Tibial nerve (tissue), 4 donors: ENCODE data around the gene C17orf78. TPM values are rescaled to one million over a fixed set of nuclear protein-coding genes. Genes with fewer than 3 reads are reported as not detected.
"Not testable (repeated sequence)": the region's sequence is repeated elsewhere in the genome, so short reads cannot be mapped to it uniquely, and the experiment has no call there.

ENCODE experiments used
- DNase-seq, 2 donors: peaks; one replicate each; pipeline ENCODE4 v3.0.0-alpha.2; 2019; ENCODE audit warnings: low spot score in 2 of 2
- H3K27ac ChIP-seq, 4 donors: fragments of 200-600 bp; sonication (generic) in 3 of 4; one replicate each; pipeline ENCODE4 v1.5.1; 2017 to 2019; ENCODE audit warnings: mild to moderate bottlenecking in 1 of 4
- H3K27me3 ChIP-seq, 2 donors: fragments of 200-600 bp; sonication (generic) in 1 of 2; one replicate each; pipeline versions ENCODE4 v1.5.1 to v1.6.0; 2017 to 2019
- H3K36me3 ChIP-seq, 3 donors: fragments of 200-600 bp; sonication (generic); one replicate each; pipeline ENCODE4 v1.5.1; 2018 to 2019
- H3K4me1 ChIP-seq, 4 donors: fragments of 200-600 bp; sonication (generic) in 3 of 4; one replicate each; pipeline ENCODE4 v1.5.1; 2017 to 2019
- H3K4me3 ChIP-seq, 4 donors: fragments of 200-600 bp; sonication (generic) in 3 of 4; one replicate each; pipeline ENCODE4 v1.5.1; 2017 to 2019; ENCODE audit warnings: mild to moderate bottlenecking in 1 of 4, moderate library complexity in 1 of 4
- H3K9me3 ChIP-seq, 4 donors: fragments of 200-600 bp; sonication (generic) in 3 of 4; one replicate each; pipeline ENCODE4 v1.5.1; 2017 to 2019
- EP300 ChIP-seq, 2 donors: sonication (generic); formaldehyde crosslinking; IDR thresholded peaks; one replicate each; pipeline ENCODE4 v1.6.1; 2017; ENCODE audit warnings: antibody characterized with exemption in 2 of 2, mild to moderate bottlenecking in 1 of 2
- POLR2A ChIP-seq, 2 donors: fragments of 450-650 bp; IDR thresholded peaks; one replicate each; pipeline ENCODE4 v1.6.1; 2017; ENCODE audit warnings: antibody characterized with exemption in 2 of 2, mild to moderate bottlenecking in 2 of 2, moderate library complexity in 2 of 2
- WGBS, 2 donors: methylation state at CpG; one replicate each; pipeline ENCODE4 v1.1.5; 2018; 5-methylcytosine and 5-hydroxymethylcytosine counted together
- total RNA-seq, 4 donors: library from RNA; depleted of rRNA; stranded (reverse); fragments of >200 nt; gene quantifications; one replicate each; pipeline ENCODE4 v1.1.0, GENCODE V29; 2016
- TF ChIP-seq, protein P1 (sequence below), 5 experiments: fragments of 200-600 bp in 3 of 5; fragments of 450-650 bp in 2 of 5; sonication (generic) in 3 of 5; IDR thresholded peaks; one replicate each; pipeline ENCODE4 v1.5.1; 2016 to 2019; ENCODE audit warnings: antibody characterized with exemption in 5 of 5, mild to moderate bottlenecking in 3 of 5, moderate library complexity in 2 of 5

C17orf78 gene
- total RNA-seq, 4 donors from 2014 or later: not detected

DNA sequence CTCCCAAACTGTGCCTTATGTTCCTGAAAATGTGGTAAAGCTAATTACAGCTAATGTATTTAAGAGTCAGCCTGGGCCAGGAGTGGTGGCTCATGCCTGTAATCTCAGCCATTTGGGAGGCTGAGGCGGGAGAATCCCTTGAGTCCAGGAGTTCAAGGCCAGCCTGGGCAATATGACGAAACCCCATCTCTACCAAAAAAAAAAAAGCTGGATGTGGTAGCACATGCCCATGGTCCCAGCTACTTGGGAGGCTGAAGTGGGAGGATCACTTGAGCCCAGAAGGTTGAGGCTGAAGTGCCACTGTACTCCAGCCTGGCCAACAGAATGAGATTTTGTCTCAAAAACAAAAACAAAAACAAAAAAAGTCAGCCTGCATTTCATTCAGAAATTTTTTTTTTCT lies 33.2 kb upstream of the C17orf78 start:
- DNase-seq: no peak
- no peak overlapping the region for H3K27ac ChIP-seq
- H3K9me3 ChIP-seq: no peaks in the 10 kb centered on the region
- 52 to 67% methylated on average over 2 of the region's 2 CpGs for WGBS, 2 donors
- no peak overlapping the region for H3K4me3 ChIP-seq
- TF ChIP-seq POLR2A (IDR thresholded peaks at IDR 0.05) (no peak), EP300 (IDR thresholded peaks at IDR 0.05) (no peak)
- TF ChIP-seq, protein P1, sequence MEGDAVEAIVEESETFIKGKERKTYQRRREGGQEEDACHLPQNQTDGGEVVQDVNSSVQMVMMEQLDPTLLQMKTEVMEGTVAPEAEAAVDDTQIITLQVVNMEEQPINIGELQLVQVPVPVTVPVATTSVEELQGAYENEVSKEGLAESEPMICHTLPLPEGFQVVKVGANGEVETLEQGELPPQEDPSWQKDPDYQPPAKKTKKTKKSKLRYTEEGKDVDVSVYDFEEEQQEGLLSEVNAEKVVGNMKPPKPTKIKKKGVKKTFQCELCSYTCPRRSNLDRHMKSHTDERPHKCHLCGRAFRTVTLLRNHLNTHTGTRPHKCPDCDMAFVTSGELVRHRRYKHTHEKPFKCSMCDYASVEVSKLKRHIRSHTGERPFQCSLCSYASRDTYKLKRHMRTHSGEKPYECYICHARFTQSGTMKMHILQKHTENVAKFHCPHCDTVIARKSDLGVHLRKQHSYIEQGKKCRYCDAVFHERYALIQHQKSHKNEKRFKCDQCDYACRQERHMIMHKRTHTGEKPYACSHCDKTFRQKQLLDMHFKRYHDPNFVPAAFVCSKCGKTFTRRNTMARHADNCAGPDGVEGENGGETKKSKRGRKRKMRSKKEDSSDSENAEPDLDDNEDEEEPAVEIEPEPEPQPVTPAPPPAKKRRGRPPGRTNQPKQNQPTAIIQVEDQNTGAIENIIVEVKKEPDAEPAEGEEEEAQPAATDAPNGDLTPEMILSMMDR (IDR thresholded peaks at IDR 0.05): no peak
- H3K36me3 ChIP-seq: peaks cover 0 to 7% (median 0%) of the 10 kb centered on the region in 3 donors
- no peaks in the 10 kb centered on the region for H3K4me1 ChIP-seq
- H3K27me3 ChIP-seq: no peaks in the 10 kb centered on the region

DNA sequence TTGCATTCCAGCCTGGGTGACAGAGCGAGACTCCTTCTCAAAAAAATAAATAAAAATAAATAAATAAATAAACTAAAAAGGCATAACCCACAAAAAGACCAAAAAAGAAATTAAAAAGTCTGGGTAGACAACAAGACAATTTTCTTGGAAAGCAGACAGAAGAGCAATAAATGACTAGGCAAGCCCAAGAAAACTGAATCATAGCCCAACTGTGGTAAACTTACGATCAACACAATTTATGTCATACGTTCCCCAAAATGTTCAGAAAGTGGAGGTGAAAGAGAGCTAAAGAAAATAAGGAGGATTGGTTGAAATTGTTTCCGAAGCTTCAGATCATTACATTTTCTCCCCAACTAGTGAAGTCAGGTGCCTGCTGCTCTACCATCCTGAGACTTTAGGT lies 31.3 kb upstream of the C17orf78 start:
- H3K9me3 ChIP-seq: no peaks in the 10 kb centered on the region
- no peaks in the 10 kb centered on the region for H3K27me3 ChIP-seq
- WGBS, 2 donors: 91 to 94% methylated on average over 4 of the region's 4 CpGs
- H3K4me1 ChIP-seq: no peaks in the 10 kb centered on the region
- TF ChIP-seq, protein P1 (IDR thresholded peaks at IDR 0.05): no peak
- TF ChIP-seq EP300 (IDR thresholded peaks at IDR 0.05) (no peak), POLR2A (IDR thresholded peaks at IDR 0.05) (no peak)
- peaks cover 0 to 6% (median 0%) of the 10 kb centered on the region in 3 donors for H3K36me3 ChIP-seq
- H3K27ac ChIP-seq: no peak overlapping the region
- no peak for DNase-seq
- no peak overlapping the region for H3K4me3 ChIP-seq

DNA sequence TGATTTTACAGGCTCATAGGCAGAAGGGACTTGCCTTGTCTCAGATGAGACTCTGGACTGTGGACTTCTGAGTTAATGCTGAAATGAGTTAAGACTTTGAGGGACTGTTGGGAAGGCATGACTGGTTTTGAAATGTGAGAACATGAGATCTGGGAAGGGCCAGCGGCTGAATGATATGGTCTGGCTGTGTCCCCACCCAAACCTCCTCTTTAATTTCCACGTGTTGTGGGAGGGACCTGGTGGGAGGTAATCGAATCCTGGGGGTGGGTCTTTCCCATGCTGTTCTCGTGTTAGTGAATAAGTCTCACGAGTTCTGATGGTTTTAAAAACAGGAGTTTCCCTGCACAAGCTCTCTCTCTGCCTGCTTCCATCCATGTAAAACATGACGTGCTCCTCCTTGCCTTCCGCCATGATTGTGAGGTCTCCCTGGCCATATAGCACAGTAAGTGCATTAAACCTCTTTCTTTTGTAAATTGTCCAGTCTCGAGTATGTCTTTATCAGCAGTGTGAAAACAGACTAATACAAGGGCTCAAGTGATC lies 28.9 kb upstream of the C17orf78 start:
- not testable (repeated sequence) for H3K27ac ChIP-seq, H3K4me3 ChIP-seq, H3K27me3 ChIP-seq, DNase-seq, H3K9me3 ChIP-seq, H3K36me3 ChIP-seq, H3K4me1 ChIP-seq
- WGBS, 2 donors: 93 to 95% methylated on average over 8 of the region's 8 CpGs

DNA sequence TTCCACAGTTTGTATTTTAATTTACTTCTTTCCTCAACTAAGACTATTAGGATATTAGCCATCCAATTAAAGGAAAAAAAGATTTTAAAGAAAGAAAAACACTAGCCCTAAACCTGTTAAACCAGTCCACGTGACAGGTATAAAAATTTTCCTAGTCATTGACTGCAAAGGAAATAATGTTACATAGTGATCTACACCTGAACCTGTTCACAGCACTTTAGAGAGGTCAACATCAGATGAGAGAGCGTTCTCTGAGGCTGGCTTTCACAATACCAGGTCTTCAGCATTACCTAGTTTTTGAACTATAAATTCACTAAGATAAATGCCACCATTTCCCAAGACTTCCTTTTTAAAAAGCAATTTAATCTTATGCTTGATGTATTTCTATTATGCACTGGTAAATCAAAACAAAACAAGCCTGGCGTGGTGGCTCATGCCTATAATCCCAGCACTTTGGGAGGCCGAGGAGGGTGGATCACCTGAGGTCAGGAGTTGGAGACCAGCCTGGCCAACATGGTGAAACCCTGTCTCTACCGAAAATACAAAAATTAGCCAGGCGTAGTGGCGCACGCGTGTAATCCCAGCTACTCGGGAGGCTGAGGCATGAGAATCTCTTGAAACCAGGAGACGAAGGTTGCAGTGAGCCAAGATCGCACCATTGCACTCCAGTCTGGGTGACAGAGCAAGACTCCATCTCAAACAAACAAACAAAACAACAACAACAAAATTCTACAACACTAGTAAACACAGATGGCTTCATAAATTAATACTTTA lies 18.8 kb upstream of the C17orf78 start:
- H3K36me3 ChIP-seq, H3K9me3 ChIP-seq, H3K4me3 ChIP-seq, DNase-seq, H3K27ac ChIP-seq, H3K27me3 ChIP-seq: not testable (repeated sequence)
- peaks cover 0 to 32% (median 12%) of the 10 kb centered on the region in 4 donors for H3K4me1 ChIP-seq
- 88% methylated on average over 12 of the region's 12 CpGs for WGBS, 2 donors

DNA sequence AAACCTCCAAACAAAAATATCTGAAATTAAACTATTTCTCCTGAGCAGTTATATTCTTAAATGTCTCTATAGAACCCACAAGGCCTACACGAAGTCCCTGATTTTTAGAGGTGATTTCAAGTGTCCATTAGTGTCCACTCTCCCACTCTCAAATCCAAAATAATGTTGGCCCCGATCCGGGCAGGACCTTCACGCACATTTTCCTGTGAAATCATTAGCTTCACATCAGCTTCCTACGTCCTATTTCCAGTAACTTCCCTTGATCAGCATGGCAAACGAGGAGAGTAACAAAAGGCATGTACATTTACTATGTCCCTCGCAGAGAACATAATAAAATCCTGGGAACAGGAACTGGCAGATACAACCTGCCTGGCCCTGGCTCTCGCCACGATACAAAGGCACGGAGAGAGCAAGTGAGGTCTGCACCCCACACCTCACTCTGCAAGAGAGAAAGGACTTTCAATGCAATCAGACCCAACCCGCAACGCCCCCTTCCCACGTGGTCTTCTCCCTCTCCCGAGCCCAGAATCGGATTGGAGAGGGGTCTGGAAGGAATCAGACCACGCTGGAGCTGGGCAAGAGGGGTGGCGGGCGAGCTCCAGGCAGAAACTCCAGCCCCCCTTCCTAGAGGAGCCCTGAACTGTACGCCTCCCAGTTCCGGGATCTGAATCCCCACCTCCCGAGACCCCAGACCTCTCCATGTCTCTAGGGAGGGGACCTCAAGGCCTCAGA lies 17.5 kb upstream of the C17orf78 start:
- H3K27me3 ChIP-seq: no peaks in the 10 kb centered on the region
- TF ChIP-seq, protein P1 (IDR thresholded peaks at IDR 0.05): no peak
- TF ChIP-seq POLR2A (IDR thresholded peaks at IDR 0.05): no peak
- no peaks in the 10 kb centered on the region for H3K9me3 ChIP-seq
- no peaks in the 10 kb centered on the region for H3K36me3 ChIP-seq
- WGBS, 2 donors: 2 to 4% methylated on average over 17 to 18 of the region's 21 CpGs
- H3K4me1 ChIP-seq: peaks cover 0 to 32% (median 12%) of the 10 kb centered on the region in 4 donors
- H3K27ac ChIP-seq: peak overlapping the region; percentile 77 to 96 (median 88)
- peak overlapping the region; percentile 77 to 96 (median 90) for H3K4me3 ChIP-seq
- peak in 1 of 2 donors; percentile 16 for DNase-seq
